DND-41 (cell line): Measurements from ENCODE around the gene SFT2D2.

ENCODE experiments used
- ATAC-seq: fragments of 200-7000 bp; cut with Tn5 transposase; 3 replicates; pipeline ENCODE4 v1.9.1; 2021; ENCODE audit warnings: low read depth; ENCODE audit not compliant: insufficient read depth
- DNase-seq: peaks from one replicate; pipeline ENCODE4 v3.0.0-alpha.2; 2020
- H2AFZ ChIP-seq: 2 replicates; pipeline ENCODE4 v1.6.0; 2012; ENCODE audit warnings: low read depth, low read length
- H3K27ac ChIP-seq: 2 replicates; pipeline ENCODE4 v1.5.1; 2012; ENCODE audit warnings: low read length, inconsistent platforms
- H3K27me3 ChIP-seq: fragments of 200-600 bp; sonication (generic); 2 replicates; pipeline ENCODE4 v1.6.0; 2012; ENCODE audit warnings: low read length, mild to moderate bottlenecking, inconsistent platforms; ENCODE audit not compliant: insufficient read depth, poor library complexity
- H3K36me3 ChIP-seq: 2 replicates; pipeline ENCODE4 v1.5.1; 2012; ENCODE audit warnings: low read length, inconsistent platforms; ENCODE audit not compliant: insufficient read depth
- H3K4me1 ChIP-seq: 2 replicates; pipeline ENCODE4 v1.5.1; 2012; ENCODE audit warnings: mild to moderate bottlenecking, low read length; ENCODE audit not compliant: insufficient read depth
- H3K4me2 ChIP-seq: 2 replicates; pipeline ENCODE4 v1.6.0; 2012; ENCODE audit warnings: mild to moderate bottlenecking, moderate library complexity, low read length, inconsistent platforms; ENCODE audit not compliant: insufficient read depth
- H3K4me3 ChIP-seq, 2 experiments: fragments of 200-600 bp in 1 of 2; shearing (Covaris generic) in 1 of 2; 2 replicates each; pipeline ENCODE4 v1.5.1; 2012 to 2016; ENCODE audit warnings: inconsistent platforms in 2 of 2, low read length in 2 of 2, mild to moderate bottlenecking in 2 of 2, low read depth in 1 of 2, moderate library complexity in 1 of 2
- H3K79me2 ChIP-seq: 2 replicates; pipeline ENCODE4 v1.6.0; 2012; ENCODE audit warnings: low read length, inconsistent platforms; ENCODE audit not compliant: insufficient read depth
- H3K9ac ChIP-seq: 2 replicates; pipeline ENCODE4 v1.6.0; 2012; ENCODE audit warnings: low read depth, mild to moderate bottlenecking, inconsistent platforms, low read length, moderate library complexity
- H3K9me3 ChIP-seq: 2 replicates; pipeline ENCODE4 v1.5.1; 2012; ENCODE audit warnings: low read length, moderate library complexity, mild to moderate bottlenecking, inconsistent platforms; ENCODE audit not compliant: insufficient read depth, severe bottlenecking
- H4K20me1 ChIP-seq: 2 replicates; pipeline ENCODE4 v1.6.0; 2012; ENCODE audit warnings: low read length; ENCODE audit not compliant: insufficient read depth
- EZH2 ChIP-seq: IDR thresholded peaks from 3 replicates; pipeline ENCODE4 v1.6.1; 2012; ENCODE audit warnings: borderline replicate concordance, low read depth, mild to moderate bottlenecking, moderate library complexity, low read length, inconsistent platforms; ENCODE audit not compliant: severe bottlenecking
- TF ChIP-seq, protein P1 (sequence below): IDR thresholded peaks from 2 replicates; pipeline ENCODE4 v1.5.1; 2012; ENCODE audit warnings: borderline replicate concordance, low read length, moderate library complexity, mild to moderate bottlenecking; ENCODE audit not compliant: poor library complexity, severe bottlenecking; ENCODE audit errors: extremely low read depth

The SFT2D2 gene

GRCh38 chr1:168287237-168287664 is 61.4 kb downstream of the SFT2D2 start:
- no peaks in the 10 kb centered on the region for H3K27me3 ChIP-seq
- H3K79me2 ChIP-seq: no peaks in the 10 kb centered on the region
- H2AFZ ChIP-seq: no peak overlapping the region
- H4K20me1 ChIP-seq: no peaks in the 10 kb centered on the region
- H3K4me1 ChIP-seq: no peaks in the 10 kb centered on the region
- H3K27ac ChIP-seq: no peak overlapping the region
- TF ChIP-seq EZH2: no peak
- TF ChIP-seq, protein P1, sequence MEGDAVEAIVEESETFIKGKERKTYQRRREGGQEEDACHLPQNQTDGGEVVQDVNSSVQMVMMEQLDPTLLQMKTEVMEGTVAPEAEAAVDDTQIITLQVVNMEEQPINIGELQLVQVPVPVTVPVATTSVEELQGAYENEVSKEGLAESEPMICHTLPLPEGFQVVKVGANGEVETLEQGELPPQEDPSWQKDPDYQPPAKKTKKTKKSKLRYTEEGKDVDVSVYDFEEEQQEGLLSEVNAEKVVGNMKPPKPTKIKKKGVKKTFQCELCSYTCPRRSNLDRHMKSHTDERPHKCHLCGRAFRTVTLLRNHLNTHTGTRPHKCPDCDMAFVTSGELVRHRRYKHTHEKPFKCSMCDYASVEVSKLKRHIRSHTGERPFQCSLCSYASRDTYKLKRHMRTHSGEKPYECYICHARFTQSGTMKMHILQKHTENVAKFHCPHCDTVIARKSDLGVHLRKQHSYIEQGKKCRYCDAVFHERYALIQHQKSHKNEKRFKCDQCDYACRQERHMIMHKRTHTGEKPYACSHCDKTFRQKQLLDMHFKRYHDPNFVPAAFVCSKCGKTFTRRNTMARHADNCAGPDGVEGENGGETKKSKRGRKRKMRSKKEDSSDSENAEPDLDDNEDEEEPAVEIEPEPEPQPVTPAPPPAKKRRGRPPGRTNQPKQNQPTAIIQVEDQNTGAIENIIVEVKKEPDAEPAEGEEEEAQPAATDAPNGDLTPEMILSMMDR: no peak
- H3K36me3 ChIP-seq: no peaks in the 10 kb centered on the region
- H3K4me3 ChIP-seq: no peak overlapping the region
- ATAC-seq: peak; percentile 64; the same call in 2 of the 3 replicates
- H3K4me2 ChIP-seq: no peak overlapping the region
- H3K9ac ChIP-seq: no peak overlapping the region
- no peak for DNase-seq
- H3K9me3 ChIP-seq: no peaks in the 10 kb centered on the region

DNA sequence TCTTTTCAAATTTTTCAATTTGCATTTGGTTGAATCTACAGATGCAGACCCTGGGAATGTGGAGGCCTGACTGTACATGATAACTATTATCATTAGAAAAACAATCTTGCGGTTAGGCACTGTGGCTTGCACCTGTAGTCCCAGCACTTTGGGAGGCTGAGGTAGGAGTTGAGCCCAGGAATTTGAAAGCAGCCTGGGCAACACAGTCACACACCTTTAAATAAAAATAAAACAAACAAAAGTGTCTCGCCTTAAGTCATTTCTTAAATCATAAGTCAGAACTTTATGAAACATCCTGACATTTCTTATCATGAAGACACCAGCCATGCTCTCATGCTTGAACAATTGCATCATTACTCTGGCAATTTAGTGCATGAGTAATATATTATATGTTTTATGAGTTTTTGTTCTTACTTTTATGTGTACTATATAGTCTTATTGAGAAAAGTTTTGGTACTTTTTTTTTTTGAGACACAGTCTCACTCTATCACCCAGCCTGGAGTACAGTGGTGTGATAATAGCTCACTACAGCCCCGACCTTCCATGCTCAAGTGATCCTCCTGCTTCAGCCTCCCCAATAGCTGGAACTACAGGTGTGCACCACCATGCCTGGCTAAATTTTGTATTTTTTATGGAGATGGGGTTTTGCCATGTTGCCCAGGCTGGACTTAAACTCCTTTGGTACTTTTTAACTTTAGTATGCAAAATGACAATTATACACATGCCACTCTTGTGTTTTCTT is 62.7 kb downstream of the SFT2D2 start:
- no peak overlapping the region for H3K4me3 ChIP-seq
- no peak for ATAC-seq

DNA sequence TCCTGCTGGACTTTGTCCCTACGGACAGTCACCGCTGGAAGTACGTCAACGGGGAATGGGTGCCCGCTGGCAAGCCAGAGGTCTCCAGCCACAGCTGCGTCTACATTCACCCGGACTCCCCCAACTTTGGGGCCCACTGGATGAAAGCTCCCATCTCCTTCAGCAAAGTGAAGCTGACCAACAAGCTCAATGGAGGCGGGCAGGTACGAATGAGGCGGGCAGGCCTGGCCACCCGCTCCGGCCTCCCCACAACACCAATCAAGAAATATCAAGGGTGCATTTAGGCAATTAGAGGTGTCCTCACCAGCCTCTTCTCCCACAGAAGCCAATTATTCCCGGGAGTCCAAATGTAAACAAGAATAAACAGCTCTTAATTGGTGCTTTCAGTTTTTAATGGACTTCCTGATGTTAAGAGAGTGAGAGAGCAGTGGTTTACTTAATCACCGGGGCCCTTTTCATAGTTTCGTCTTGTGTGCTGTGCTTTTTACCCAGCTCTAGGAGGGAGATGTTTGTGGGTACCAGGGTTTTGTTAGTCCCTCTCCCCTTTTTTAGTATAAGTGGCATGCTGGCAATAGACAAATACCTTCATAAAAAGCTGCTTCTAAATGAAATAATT is 65.5 kb downstream of the SFT2D2 start:
- Histone ChIP-seq H3K9ac (no peak overlapping the region), H3K4me1 (no peaks in the 10 kb centered on the region), H3K4me2 (no peak overlapping the region), H3K79me2 (no peaks in the 10 kb centered on the region), H4K20me1 (no peaks in the 10 kb centered on the region), H3K4me3 (no peak overlapping the region), H3K36me3 (no peaks in the 10 kb centered on the region), H2AFZ (no peak overlapping the region), H3K9me3 (no peaks in the 10 kb centered on the region), H3K27me3 (no peaks in the 10 kb centered on the region), H3K27ac (no peak overlapping the region)
- DNase-seq (no peak), ATAC-seq (no peak)
- TF ChIP-seq EZH2: no peak
- TF ChIP-seq, protein P1: no peak

More for the DNA sequence above, 62.7 kb downstream of the SFT2D2 start:
- DNase-seq: no peak
- no peak overlapping the region for H2AFZ ChIP-seq
- H3K4me2 ChIP-seq: no peak overlapping the region
- H3K9me3 ChIP-seq: no peaks in the 10 kb centered on the region
- H3K27me3 ChIP-seq: no peaks in the 10 kb centered on the region
- no peaks in the 10 kb centered on the region for H3K36me3 ChIP-seq
- H3K9ac ChIP-seq: no peak overlapping the region
- no peaks in the 10 kb centered on the region for H3K79me2 ChIP-seq
- TF ChIP-seq, protein P1: no peak
- TF ChIP-seq EZH2: no peak
- H3K4me1 ChIP-seq: no peaks in the 10 kb centered on the region
- no peaks in the 10 kb centered on the region for H4K20me1 ChIP-seq
- H3K27ac ChIP-seq: no peak overlapping the region
